HG03025 (cell line): ENCODE data around the gene MICALL2.

Experiments
- ATAC-seq: cut with Tn5 transposase; IDR thresholded peaks from one replicate; pipeline ENCODE4 v1.9.1; 2021; ENCODE audit warnings: mild to moderate bottlenecking, moderate library complexity; ENCODE audit not compliant: unreplicated experiment, low FRiP score

Gene MICALL2

DNA sequence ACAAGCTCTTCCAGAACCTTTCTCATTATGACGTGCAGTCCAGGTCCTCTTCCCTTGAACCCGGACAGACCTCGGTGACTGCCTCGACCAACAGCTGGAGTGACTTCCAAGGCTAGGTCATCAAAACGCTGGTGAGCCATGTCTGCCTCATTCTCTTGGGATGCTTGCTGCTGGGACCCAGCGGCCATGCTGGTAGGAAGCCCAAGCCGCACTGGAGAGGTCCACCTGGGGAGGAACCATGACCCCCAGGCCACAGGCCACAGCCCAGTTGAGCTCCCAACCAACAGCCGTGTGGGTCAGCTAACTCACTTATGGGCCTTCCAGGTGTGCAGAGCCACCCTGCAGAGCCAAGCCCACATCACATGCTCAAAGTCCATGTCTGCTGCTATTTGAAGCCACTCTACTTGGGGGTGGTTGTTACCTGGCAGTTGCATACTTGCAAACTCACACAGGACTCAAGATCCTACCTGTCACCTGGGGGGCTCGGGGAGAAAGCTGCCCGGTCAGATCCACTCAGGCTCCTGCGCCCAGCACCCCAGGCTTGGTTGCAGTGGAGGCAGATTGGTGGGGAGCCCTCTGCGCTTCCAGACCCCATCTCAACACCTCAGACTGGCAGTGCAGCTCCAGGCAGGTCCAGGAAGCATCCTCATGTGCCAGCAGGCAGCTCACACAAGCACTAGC, 57.0 kb downstream of the MICALL2 start:
- ATAC-seq, result no peak

DNA sequence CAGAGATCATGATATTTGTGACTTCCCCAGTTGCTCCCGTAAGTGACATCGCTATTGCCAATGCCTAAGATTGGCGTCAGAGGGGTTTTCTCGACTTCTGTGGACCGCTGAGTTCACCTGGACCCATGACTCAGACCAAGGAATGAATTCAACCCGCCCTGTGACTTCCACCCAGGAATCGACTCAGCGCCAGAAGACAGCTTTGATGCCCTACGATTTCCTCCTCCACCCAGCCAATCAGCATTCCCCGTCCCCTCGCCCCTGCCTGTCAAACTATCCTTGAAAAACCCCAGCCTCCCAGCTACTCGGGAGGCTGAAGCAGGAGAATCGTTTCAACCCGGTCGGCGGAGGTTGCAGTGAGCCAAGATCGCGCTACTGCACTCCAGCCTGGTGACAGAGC, 58.3 kb downstream of the MICALL2 start:
- ATAC-seq, result no peak

DNA sequence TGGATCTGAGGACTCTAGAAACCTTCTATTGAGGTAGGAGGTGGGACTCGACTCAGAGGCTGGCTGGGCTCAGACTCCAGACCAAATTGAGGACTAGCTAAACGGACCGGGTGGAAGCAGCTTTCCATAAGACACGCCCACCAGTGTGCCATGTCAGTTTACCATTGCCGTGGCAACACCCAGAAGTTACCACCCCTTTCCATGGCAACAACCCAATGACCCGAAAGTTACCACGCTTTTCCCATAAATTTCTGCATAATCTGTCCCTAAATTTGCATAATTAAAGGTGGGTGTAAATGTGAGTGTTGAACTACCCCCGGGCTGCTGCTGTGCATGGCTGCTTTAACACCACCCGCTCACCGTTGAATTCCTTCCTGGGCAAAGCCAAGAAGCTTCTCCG, 58.9 kb downstream of the MICALL2 start:
- ATAC-seq, result no peak

DNA sequence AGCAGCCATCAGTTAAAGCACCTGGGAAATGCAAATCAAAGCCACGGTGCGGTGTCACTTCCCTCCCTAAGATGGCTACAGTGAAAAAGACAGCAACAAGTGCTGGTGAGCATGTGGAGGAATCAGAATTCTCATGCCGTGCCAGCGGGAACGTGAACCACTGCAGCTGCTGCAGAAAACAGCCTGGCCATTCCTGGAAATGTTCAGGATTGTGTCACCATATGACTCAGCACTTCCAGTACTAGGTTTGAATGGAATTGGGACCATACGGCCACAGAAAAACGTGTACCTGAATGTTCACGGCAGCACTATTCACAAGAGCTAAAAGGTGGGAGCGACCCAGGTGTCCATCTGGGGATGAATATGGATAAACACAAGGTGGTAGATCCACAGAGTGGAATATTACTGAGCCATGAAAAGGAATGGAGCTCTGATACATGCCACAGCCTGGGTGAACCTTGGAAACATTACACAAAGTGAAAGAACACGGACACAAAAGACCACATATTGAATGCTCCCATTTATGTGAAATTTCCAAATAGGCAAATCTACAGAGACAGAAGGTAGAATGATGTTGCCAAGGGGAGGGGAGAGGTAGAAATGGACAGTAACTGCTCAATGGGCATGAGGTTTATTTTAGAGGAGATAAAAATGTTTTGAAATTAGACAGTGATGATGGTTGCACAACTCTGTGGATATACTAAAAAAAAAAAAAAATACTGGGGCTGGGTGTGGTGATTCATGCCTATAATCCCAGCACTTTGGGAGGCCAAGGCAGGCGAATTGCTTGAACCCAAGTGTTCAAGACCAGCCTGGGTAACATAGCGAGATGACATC, 61.6 kb downstream of the MICALL2 start:
- ATAC-seq, result no peak

DNA sequence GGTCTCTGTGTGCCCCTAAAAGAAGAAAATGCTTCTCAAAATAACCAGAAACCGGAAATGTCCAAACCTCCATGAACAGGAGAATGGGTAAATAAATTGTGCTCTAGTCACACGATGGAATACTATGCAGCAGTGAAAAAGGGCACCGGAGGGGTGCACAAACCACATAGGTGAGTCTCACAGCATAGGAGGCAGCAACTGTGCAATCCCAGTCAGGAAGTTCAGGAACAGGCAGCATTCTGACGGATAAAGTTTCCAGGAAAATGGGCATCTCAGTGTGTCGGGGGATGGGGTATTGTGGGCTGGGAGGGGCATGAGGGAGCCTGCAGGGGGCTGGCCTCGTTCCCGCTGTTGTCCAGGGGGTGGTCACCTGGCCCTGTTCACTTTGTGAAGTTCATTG, 63.1 kb downstream of the MICALL2 start:
- ATAC-seq, result no peak

DNA sequence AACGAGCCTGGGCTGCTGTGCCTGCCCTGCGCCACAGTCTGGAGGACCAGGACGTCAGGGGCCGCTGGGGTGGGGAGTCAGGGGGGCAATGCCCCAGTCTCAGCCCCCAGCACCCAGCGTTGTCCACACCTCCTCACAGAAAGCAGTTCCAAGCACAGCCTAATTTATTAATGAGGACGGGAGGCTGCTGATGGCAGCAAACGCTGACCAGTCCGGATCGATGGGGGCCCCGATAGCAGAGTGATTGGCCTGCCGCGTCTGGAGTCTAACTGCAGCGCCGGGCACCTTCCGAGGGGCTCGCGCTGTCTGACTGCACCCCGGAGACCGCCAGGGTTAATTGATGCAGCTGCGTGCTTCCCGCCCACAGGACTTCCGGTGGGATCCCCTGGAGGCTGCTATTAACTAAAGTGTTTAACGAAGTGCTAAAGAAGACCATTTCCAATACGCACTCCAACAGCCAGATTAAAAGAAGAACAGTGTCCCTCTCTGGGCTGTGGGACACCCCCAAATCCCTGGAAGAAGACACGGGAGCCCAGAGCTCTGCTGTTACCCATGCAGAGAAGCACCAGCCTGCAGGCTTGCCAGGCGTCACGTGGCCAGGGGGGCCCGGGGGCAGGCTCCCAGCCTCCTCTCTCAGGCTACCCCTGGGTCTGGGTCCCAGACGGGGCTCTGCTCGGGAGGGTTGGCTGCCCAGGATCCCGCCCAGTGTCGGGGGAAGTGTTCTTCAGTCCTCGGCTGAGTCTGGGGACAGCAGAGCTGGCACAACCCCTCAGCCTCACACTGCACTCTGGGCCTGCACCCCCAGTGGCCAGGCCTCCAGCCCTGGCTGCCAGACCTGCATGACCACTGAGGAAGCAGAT, 63.8 kb downstream of the MICALL2 start:
- ATAC-seq, result no peak

DNA sequence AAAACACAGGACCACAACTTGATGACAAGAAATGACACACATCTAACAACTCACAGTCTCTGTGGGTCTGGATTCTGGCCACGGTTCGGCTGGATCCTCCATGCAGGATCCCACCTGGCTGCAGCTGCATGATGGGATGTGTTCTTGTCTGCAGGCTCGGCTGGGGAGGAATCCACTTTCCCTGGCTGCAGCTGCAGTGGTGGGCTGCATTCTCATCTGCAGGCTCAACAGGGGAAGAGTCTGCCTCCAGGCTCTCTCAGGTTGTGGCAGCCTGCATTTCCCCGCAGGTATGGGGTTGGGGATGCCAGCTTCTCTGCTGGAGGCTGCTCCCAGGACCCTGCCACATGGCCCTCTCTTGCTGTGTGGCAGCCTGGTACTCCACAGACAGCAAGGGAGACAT, 64.9 kb downstream of the MICALL2 start:
- ATAC-seq, result no peak

DNA sequence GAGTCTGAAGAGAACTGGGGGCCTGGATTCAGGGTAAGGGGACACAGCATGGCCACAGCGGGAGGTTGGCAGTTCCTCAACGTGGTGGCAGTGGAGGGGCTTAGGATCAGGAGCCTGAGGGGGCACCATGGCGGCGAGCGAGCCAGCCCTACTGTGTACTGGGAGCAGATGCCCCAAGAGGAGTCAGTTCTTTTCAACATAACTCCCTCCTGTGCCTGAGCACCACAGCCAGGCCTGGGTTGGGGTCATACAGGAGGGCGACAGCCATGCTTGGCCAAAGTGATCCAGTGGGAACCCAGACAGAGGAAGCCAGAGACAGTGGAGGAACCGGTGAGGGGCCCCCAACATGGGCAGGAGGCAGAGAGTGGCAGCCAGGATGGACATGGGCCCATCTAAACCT, 65.8 kb downstream of the MICALL2 start:
- no peak for ATAC-seq

DNA sequence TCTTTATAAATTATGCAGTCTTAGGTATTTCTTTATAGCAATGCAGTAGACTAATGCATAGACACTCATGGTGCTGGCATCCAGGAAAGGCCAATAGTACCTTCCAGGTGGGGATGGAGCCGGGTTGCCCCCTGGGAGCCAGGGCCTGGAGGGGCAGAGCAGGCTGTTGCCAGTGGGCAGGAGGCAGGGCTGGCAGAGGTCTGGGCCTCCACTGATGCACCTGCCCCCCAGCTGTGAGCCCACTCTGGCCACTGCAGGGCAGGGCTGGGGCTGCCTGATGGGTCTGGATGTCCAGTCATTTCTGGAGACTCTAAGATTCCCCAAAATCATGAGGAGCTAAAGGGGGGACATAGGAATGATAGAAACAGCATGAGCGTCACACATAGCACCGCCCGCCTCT, 66.7 kb downstream of the MICALL2 start:
- no peak for ATAC-seq

DNA sequence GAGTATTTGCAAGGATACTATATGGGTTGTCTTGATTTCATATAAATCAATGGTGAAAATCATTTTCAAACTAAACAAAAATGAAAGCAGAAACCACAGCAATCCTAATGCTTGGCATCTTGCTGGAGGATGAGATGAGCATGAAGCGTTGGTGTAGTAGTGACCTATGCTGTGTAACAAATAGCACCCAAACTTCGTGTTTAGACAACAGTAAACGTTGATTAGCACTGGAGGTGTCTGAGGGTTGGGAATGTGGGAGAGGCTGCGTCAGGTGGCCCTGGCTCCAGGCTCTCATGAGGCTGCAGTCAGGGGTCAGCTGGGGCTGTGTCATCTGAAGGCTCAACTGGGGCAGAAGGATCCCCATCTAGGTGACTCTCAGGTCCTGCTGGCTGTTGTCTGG, 67.8 kb downstream of the MICALL2 start:
- ATAC-seq, result no peak

DNA sequence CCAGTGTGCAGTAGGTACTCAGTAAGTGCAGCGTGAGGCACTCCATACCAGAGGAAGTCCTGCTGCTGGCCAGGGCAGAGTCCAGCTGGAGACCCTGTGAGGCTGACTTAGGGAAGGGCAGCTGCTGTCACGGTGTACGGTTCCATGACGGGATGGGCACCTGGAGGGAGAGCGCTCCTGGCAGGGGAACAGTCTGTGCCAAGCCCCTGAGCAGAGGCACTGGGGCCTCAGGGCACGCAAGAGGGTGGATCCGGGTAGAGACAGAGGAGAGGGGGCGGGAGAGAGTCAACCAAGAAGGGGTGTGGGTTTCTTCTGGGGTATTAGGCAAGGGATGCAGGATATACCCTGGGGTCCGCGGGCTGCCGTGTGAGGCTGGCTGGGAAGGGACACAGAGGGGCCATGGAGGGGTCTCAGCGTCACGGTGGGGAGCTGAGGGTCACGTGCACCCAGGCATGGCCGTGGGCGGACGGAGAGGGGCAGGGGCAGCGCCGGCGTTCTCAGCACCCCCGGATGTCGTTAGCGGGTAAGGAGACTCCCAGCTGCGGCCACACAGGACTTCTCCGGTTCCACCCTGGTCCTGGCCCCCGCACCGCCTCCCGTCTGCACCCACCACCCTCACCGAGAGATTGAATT, 70.5 kb downstream of the MICALL2 start:
- no peak for ATAC-seq

DNA sequence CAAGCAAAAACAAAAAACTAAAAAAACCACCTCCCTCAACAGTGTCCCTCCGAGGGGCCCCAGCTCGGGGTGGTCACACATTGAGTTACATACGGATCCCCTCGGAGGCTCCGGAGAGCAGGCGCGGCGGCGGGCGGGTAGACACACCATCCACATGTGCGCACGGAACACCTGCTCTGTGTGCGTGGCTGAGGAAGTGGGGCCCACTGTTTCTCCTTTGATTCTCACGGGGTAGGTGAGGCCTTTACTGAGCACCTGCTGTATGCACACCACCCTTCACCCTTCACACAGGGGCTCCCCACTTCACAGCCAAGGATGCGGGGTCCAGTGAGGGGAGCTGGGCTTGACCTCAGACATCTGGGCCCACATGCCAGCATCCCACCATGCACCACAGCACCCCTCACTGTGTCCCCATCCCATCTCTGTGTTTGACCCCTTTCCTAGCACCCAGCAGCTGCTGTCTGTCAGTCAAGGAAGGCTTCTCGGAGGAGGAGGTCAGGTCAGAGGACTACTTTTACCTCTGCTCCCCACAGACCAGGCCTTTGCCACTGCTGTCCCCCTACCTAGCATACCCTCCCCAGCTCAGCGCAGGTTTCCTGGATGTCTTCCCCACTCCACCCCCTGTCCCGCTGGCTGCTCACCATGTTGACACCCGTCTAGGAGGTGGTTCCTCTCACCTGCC, 71.1 kb downstream of the MICALL2 start:
- no peak for ATAC-seq

DNA sequence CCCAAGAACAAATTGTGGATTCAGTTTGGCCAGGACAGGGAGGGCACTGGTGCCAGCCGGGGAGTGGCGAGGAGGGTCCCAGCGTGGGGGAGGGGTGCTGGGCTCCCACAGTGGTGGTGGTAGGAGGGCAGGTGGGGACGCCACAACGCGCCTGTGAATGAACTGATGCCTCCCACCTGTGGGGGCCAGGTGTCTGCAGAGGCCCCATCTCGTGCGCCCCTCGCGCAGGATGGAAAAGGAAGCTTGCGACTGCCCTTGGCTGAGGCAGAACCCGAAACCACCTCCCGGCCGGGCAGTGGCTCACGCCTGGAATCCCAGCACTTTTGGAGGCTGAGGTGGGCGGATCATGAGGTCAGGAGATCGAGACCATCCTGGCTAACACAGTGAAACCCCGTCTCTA, 72.0 kb downstream of the MICALL2 start:
- no peak for ATAC-seq

DNA sequence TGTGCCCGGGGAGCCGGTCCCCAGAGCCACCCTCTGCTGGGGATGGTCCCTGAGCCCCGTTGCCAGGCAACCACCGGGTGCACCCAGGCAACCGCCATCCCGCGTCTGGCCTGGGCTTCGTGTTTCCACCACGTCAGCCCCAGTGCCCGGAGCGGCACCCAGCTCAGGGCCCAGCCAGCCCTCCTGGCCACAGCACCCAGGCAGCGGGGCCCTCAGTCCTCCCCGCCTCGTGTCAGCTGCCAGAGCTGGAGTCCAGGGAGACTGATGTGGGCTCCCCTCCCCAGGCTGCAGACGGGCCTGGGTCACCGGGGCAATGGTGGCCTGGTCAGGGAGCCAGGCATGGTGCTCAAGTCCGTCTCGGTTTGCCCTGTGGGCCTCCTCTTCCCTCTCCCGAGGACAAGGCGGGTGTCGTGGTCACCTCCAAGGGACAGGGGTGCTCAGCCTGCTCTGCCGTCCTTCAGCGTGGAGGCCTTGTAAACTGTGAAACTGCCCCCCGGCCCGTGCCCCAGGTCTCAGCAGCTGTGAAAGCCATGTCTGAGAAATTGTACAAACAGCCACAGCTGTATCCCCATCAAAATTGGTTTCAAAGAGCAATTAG, 72.5 kb downstream of the MICALL2 start:
- no peak for ATAC-seq

DNA sequence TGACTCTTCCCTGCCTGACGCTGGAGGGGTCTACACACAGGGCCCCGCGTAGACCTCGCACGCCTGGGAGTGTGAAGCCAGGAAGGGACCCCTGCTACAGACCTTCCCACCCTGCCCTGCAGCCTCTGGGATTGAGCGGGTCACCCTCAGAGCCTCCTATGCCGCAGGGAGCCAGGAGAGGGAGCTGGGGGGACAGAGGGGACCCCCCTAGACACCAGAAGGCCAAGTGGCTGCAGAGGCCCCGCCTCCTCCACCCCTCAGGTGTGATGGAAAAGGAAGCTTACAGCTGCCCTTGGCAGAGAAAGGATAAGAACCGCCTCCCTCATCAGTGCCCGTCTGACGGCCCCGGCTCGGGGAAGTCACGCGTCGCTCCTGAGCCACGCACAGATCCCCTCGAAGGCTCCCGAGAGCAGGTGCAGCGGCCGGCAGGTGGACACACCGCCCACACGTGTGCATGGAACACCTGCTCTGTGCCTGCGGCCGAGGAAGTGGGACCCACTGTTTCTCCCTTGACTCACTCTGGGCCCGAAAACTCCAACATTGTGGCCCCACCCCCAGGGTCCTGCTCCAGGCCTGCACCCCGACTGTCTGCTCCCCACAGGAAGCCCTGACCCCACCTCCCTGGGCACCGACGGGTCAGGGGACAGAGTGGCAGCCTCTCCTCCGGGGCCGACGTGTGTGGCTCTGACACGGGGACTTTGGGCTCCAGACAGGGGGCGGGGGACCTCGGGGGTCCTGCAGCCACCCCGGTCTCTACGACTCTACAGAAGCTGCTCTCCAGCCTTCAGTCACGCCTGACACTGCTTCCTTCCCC, 73.3 kb downstream of the MICALL2 start:
- no peak for ATAC-seq

DNA sequence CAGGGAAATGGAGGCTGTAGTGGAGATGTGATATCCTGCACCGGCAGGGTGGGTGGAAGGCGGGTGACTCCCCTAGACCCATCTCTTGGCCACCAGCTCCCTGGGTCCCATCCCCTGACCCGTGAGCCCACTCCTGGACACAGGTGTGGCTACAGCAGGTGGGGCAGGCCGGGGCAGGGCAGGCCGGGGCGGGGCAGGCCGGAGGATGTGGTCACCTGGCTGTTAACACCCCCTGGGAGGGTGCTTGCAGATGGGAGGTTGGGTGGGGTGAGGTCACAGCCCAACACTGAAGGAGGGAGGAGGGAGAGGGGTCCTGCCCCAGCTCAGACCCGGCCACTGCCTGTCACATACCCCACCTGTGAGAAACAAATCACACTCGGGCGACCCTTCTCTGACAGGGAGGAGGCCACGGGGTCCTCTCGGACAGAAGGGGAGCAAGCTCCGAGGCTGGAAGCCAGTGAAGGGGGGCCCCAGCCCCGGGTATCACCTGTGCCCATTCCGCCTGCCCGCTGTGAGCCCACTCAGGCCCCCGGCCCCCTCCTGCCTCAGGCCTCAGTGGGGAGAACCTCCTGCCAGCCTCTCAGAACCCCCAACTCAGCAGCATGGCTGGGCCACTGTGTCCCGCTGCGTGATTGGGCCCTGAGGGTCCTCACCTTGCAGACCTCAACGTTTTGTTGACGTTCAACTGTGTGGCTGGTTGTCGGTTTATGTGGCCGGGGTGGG, 74.0 kb downstream of the MICALL2 start:
- no peak for ATAC-seq
